ENCODE results near the gene ATG4B. TPM values are rescaled to one million over a fixed set of nuclear protein-coding genes. Genes with fewer than 3 reads are reported as not detected.
A peak's percentile ranks its signal among the peaks of the same experiment; 100 is the strongest.

The ATG4B gene
- total RNA-seq, 1 donor from 2014 or later, result 88.5 TPM

DNA sequence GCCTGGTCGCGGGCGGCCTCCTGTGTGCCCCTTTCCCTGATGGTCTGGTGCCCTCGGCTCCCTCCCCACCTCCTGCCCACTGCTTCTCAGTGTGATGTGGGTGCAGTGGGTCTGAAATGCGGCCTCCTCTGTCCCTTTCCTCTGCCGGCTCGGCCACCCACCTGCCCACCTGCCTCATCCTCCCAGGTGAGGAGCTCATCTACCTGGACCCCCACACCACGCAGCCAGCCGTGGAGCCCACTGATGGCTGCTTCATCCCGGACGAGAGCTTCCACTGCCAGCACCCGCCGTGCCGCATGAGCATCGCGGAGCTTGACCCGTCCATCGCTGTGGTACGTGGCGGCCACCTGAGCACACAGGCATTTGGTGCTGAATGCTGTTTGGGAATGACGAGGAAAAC lies 30.9 kb downstream of the ATG4B start:
- DNase-seq, result no peak

DNA sequence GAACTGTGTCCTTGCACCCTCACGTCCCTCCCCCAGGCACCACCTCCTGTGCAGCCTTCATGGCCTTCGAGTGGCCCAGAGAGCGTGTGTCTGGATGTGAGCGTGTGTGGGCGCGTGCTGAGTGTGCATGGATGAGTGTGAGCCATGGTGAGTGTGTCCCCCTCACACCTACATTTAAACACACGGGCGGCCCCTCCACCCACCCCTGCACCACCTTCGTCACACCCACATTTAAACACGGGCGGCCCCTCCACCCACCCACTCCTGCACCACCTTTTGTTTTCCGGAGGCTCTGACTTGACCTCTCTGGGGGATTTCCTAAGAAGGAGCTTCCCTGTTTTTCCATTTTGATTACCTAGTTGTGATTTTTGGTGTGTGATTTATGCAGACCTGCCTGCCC lies 31.3 kb downstream of the ATG4B start:
- DNase-seq, result no peak

DNA sequence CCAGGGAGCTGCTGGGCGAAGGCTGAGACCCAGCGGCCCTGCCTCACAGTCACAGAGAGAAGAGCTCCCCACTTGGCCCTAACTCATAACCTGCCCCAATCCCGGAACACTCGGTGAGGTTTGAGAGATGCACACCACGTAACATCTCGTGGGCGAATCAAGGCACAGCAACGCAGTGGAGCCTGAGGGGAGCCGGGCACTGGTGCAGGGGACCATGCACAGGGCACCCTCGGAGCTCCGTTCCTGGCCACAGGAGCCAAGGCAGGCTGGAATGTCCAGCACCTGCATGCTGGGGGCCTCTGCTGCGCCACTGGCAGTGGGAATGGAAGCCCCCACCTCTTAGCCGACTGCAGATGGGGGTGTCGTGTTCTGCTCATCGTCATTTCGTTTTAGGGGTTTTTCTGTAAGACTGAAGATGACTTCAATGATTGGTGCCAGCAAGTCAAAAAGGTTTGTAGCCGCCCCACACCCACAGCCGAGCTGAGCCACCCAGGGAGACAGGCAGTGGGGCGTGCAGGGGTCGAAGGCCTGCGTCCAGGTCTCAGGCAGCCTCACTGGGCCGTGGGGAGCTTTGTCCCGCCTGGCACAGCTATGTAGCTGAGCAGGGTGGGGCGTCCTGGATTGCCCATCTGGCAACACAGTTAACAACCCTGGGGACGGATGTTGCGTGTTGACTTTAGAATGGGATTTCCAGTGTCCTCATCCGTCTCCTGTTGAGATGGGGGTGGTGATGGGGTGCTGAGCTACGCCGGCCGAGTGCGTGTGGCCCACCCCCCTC lies 33.0 kb downstream of the ATG4B start:
- DNase-seq, result no peak

DNA sequence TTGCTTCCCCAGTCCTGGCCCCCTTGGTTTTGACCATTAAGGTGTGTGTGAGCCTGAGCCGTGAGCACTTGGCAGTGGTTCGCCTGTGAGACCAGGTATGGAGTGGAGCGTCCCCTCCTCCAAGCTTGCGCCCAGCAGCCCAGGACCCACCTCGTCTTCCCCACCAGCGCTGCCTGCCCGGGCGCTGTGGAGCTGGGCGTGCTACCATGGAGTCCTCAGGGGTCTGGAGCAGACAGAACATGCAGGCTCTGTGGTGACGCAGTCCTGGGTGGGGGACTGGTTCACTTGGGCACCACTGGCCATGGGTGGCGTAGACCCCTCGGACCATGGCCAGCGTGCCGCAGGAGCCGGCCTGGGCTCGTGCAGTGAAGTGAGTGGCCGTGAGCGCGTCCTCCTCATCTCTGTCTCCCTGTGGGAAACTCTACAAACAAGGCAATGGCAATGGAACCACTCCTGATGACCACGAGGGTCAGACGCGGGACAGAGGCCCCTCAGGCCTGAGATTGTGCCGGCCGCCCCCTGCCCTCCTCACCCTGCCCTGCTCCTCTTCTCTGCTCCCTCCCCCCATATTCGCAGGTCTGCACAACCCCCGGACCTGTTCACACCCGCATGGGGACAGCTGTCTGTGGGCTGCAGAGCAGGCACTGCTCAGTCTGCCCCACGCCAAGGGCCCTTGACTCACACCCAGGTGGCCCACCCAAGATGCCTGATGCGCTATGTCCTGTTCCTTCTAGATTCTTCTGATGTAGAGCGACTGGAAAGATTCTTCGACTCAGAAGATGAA lies 34.2 kb downstream of the ATG4B start:
- no peak for DNase-seq

DNA sequence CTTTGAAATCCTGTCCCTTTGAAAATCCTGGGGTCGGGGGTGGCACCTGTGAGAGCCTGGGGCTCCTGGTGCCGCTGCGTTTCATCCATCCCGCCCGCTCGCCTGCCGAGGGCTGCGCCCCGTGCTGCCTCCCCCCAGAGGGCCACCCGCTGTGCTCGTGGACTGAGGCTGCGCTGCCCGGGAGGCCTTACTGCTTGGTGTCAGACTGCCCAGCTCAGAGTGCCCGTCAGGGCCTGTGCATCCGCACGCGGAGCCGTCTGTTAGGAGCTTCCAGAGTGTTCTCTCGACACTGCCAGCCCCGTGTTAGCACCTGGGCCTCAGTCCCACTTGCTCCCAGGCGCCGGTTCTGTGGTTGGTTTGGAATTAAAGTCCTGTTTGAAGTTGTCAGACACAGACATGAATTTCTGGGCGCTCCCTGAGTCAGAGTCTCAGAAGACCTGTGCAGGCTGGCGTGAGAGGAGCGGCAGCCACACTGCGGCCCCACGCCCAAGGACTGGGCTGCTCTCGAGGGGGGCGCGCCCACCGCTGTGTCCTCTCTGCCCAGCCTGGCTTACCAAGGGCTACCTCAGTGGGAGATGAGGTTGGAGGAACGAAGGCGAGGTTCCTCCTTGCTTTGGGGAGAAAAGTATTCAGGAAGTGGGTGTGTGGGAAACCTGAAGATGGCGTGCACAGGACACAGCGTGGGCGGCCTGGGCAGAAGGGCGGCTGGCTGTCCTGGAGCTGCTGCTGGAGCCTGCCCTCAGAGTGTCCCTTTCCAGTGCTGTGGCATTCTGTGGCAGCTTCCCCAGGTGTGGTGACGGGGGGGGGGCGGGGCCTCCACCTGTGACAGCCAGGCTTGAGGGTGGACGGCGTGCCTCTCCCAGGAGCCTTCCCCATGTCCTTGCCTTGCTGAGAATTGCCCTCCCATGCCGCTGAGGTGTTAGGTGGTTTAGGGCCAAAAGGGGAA lies 35.0 kb downstream of the ATG4B start:
- DNase-seq, result no peak

DNA sequence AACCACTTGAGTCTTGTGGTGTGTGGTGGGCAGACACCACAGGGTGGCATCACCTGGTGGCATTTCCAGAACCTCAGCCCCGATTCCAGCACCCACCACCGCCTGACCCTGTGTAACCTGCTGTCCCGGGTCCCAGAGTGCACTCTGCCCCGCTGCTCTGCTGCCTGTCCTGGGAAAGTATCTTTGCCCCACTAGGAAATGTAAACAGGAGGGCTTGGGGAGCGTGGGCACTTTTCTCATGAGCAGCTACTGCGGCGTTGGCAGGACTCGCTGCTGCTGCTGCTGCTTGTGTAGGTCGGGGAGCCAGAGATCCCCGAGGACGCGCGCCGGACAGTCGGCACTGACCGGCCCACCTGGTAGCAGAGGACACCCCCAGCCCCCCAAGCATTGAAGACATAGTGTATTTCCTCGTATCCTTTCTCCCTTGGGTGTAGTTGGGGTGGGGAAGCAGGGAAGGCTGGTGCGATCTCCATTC lies 35.7 kb downstream of the ATG4B start:
- no peak for DNase-seq

DNA sequence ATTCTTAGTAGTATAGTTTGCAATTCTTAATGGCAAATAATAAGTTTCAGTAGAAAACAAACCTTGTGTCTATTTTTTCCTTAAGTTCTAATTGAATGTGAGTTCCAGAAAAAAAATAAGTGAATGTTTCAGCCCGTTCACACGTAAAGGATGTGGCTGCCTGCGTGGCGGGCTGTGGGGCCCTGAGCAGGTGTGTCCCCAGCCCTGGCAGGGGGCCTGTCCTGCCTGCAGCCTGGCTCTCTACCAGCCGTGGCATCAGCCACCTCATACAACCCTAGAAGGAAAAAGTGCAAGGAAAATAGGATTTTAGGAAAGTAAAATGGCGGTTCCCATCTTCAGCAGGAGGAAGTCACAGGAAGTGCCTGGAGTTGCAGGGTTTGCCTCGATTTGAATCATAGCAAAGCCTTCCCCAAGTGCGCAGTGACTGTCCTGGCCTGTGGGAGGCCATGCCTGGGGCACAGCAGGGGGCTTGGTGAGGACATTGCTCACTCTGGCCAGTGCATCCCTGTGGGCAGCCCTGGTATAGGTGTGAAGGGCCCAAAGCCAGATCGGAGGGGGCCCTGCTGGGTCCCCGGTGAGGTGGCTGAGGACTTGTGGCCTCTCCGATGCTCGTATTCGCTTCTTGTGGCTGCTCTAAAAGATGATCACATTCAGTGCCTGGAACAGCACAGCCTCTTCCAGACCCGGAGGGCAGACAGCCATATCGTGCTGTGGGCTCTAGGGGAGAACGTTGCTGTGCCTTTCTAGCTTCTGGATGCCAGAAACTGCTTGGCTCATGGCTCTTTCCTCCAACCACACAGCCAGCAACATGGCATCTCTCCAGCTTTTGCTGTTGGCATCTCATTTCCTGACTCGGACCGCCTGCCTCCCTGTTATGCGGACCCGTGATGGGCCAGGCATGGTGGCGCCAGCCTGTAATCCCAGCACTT lies 36.6 kb downstream of the ATG4B start:
- no peak for DNase-seq

DNA sequence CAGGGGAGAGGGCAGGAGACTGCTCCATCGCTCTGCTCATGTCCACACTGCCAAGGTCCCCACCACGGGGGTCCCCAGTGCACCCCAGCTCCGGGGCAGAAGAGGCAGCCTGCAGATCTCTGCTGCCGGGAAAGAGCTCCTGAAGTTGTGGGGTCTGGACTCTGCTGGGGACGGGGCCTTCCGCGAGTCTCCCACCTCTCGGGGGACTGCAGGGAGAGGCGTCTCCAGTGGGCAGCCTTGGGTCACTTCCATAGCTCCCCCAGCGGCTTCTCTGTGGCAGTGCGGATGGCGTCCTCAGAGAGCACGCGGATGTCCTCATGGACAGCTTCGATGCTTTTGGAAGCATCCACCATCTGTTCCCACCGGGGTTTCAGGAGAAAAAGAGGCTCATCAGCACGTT lies 38.4 kb downstream of the ATG4B start:
- DNase-seq, result no peak

DNA sequence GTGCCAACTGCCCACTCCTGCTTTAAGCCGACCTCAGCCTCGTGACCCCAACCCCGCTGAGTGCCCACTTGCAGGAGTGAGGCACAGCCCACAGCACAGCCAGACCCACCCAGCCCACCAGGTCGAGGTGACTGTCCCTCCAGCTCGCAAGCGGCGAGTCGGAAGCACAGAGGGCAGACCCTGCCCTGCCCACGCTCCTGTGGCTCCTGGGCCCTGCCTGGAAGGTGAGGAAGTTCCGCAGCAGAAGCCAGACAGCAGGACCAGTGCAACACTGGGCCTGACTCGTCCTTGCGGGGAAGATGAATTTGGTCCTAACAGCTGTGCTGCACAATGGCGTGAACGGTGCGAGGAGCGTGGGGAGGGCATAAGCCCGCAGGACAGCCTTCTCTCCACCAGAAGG lies 39.2 kb downstream of the ATG4B start:
- no peak for DNase-seq

DNA sequence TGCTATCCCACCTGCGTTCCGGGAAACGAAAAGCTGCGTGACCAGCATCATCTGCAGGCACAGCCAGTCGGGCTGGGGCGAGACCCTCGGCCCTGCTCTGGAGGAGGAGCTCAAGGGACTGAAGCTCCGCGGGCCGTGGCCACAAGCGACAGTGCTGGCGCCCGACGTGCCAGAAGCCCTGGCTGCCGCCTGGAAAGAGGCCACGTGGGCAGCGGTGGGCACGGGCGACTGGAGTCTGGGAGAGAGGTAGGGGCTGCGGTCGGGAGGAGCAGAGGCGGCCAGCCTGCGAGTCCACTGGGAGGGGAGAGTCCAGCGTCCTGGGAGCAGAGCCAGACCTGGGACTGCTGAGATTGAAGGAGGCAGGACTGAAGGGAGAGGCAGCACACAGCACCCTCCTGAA lies 39.9 kb downstream of the ATG4B start:
- no peak for DNase-seq

DNA sequence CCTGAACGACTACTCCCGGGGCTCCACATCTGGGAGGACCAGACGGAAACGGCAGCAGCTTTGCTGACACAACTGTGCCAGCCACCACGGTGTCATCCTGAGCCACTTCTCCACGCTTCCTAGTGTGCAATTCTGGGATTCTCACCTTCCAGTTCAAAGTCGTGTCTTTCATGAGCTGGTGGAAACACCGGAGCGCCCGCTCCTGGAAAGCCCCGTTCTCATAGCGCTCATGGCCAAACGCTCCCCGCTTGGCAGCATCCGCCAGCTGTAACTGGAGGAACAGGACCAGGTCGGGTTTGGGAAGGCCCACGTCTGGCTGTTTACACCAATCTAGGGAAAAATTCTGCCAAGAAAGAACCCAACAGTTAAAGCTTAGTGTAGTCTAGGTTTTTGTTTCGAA lies 40.8 kb downstream of the ATG4B start:
- DNase-seq, result no peak

DNA sequence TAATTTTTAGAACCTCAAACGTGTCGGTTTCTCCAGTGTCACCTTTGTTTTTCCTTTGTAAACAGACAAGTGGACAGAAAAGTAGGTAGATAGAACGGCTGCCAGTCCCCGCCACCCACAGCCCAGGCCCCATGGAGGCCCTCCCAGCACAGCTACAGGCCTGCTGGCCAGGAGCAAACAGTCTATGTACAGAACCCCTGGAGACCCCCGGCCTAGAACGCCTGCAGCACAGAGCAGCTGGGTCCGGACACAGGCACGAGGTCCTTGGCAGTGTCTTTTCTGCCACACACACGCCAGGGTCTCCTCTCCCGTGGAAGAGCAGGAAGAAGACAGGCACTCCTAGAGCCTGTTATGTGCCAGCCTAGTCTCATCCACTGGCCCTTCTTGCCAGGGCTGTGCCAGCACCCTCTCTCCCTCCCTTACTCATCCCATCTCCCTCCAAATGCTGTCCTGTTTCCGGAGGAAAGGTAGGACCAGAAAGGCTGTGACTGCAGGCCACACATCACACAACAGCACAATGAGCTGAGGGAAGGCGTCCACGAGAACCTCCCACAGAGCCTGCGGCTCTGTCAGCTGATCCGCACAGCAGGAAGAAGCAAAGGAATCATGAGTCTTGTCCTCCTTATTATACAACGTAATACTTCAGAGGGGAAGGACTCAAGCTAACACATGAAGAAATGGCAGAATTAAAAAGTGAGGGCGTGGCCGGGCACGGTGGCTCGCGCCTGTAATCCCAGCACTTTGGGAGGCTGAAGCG lies 41.5 kb downstream of the ATG4B start:
- DNase-seq, result no peak

DNA sequence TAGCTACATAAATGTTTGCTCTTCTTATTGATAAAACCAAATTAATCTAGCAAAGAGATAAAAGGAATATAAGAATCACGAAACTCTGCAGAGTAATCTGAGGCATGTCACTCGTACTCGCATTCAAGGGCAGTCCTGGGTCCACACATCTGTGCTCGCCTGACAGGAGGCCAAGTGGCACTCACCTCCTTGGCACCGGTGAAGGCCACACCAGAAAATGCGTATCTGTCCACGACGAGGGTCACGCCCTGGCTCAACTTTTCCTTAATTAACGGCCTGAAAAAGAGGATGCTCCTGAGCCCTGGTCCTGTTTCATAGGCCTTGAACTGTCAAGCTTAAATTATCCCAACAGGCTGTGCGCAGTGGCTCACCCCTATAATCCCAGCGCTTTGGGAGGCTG lies 42.6 kb downstream of the ATG4B start:
- DNase-seq, result no peak

DNA sequence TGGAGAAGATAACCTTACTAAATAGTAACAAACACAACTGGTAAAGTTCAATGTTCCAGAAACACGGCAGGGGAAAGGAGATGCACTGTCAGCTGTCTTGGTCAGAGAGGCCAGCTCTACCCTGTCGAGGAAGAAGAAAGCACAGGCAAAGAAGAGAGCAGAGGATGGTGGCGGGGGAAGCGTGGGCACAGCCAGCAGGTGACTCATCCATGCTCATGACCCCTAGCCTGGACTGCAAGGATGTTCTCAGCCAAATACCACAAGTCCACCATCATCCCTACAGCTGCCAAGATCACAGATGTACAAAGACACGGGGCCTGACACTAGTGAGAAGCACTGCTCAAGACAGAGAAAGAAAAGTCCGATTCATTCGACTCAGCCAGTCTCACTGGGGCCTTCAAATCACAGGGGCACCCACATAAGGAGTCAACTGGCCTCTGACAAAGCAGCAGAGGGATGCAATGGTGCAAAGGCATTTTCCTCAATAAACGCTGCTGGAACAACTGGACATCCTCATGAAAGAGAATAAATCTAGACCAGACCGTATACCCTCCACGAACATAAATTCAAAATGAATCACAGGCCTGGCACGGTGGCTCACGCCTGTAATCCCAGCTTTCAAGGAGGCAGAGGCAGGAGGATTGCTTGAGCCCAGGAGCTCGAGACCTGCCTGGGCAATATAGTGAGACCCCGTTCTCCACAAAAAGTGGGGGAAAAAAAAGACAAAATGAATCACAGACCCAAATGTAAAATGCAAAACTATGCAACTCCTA lies 43.5 kb downstream of the ATG4B start:
- peak; percentile 87 for DNase-seq

DNA sequence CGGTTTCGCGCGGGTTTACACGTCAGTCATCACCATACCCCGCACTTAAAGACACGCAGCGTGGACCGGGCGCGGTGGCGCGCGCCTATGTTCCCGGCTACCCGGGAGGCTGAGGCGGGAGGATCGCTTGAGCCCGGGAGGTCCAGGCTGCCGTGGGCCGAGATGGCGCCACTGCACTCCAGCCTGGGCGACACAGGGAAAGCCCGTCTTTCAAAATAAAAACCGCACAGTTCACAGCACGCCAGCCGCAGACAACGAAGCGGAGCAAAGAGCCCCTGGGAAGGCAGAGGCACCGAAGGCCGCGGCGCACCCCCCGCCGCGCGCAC lies 48.8 kb downstream of the ATG4B start:
- peak; percentile 24 for DNase-seq

DNA sequence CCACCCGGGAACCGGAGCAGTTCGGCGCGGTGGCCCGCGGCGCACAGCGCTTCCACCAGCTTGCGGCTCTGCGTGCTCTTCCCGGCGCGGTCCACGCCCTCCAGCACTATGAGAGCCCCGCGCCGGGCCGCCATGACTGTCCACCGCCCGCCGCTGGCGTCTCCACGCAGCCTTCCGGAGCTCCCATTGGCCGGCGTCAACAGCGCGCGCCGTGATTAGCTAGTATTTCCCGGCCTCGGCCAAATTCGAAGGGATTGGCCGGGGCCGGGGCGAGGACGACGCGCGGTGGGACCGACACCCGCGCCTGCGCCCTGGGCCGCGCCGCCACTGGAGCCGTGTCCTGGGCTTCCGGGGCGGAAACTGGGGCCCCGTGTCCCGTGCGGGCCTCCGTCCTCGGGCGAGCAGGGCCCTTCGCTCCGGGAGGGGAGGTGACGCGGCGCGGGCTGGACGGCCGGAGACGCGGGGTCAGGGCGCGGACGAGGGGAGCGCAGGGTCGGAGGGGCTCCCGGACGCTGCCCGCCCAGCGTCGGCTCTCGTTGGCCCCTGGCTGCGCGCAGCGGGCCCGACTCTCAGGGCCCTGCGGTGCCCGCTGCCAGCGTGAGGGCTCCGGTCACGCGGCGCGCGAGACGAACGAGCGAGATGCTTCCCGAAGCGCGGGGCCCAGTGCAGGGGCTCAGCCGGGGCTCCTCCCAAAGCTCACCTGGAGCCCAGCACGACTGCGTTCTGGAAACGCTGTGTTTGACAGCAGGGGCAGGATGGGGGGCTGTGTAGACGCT lies 49.3 kb downstream of the ATG4B start, which contains the start of gene DTYMK:
Gene DTYMK (minus strand): TSS at position 166 of the 776 bp plus-strand sequence. CDS start 32 bp downstream, at position 134.
- DNase-seq, result peak; percentile 98

DNA sequence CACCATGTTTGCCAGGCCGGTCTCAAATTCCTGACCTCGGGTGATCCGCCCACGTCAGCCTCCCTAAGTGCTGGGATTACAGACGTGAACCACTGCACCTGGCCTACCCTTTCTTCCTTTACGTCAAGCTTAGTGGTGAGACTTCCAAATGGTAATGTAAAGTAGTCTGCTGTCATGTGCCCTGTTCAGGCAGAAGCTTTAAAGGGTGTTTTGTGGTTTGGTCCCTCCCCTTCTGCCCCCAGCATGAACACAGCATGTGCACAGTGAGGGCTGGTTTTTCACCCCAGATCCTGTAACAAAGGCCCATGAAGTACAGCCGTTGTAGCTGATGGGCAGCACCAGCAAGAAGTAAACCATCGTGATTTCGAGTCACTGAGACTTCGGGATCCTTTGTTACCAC lies 51.8 kb downstream of the ATG4B start:
- DNase-seq, result no peak

DNA sequence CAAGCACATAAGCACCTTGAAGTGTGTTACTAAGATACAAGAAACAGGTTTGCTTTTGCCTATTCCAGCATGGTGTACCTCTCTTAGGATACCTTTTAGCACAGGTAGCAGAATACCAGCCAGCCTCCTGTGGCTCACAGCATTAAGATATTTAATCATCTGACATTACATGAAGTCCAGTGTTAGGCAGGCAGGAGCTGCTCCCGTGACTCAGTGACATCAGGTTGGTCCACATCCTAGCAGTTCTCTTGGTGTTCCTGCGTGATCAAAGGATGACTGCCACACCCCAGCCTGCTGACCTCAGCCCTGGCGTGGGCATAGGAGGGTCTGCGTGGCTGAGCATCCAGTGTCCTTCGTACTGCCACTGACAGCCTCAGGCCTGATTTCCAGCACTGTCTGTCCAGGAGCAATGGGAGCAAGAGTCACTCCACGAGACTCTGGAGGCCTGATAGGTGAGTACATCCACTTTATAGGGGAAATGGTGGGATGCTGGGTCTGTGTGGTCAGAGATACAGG lies 52.8 kb downstream of the ATG4B start:
- DNase-seq, result no peak

DNA sequence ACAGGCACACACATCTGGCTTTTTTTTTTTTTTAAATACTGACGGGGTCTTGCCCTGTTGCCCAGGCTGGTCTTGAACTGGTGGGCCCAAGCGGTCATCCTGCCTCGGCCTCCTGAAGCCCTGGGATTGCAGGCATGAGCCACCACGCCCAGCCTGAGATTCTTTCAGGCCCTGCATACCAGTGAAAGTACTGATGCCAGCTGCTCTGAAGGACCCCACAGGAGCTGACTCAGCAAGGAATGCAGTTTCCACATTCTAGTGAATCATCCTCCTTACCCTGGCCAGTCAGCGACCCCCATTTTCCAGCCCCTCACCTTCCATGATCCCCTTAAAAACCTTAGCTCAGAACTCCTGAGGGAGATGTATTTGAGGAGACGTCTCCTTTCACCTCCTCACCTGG lies 55.0 kb downstream of the ATG4B start:
- no peak for DNase-seq
